Lung (tissue), 12 donors: ENCODE data around the gene GNB5. TPM values are rescaled to one million over a fixed set of nuclear protein-coding genes. Genes with fewer than 3 reads are reported as not detected.

ENCODE experiments used
- ATAC-seq: fragments of 200-7000 bp; cut with Tn5 transposase; one replicate; pipeline ENCODE4 v1.9.1; 2020; ENCODE audit warnings: moderate number of reproducible peaks; ENCODE audit not compliant: insufficient read depth, low FRiP score
- DNase-seq, 3 donors: peaks; one replicate each; pipeline ENCODE4 v3.0.0-alpha.2; 2013 to 2017
- H3K27ac ChIP-seq, 2 donors: one replicate each; pipeline ENCODE4 v1.5.1; 2013; ENCODE audit warnings: mild to moderate bottlenecking in 2 of 2, moderate library complexity in 2 of 2, control low read depth in 1 of 2, inconsistent platforms in 1 of 2, low read depth in 1 of 2, low read length in 1 of 2
- H3K27me3 ChIP-seq, 3 donors: one replicate each; pipeline ENCODE4 v1.5.1; 2013; ENCODE audit warnings: low read length in 2 of 3; ENCODE audit not compliant: control insufficient read depth in 3 of 3, insufficient read depth in 3 of 3
- H3K36me3 ChIP-seq, 4 donors: one replicate each; pipeline ENCODE4 v1.5.1; 2013; ENCODE audit warnings: low read length in 4 of 4, mild to moderate bottlenecking in 1 of 4, moderate library complexity in 1 of 4; ENCODE audit not compliant: control insufficient read depth in 4 of 4, insufficient read depth in 4 of 4
- H3K4me1 ChIP-seq, 5 donors: one replicate each; pipeline ENCODE4 v1.5.1; 2013; ENCODE audit warnings: low read length in 5 of 5, mild to moderate bottlenecking in 2 of 5, moderate library complexity in 1 of 5; ENCODE audit not compliant: control insufficient read depth in 5 of 5, insufficient read depth in 5 of 5
- H3K4me3 ChIP-seq: one replicate; pipeline ENCODE4 v1.5.1; 2013; ENCODE audit warnings: mild to moderate bottlenecking, control low read depth, moderate library complexity
- H3K9ac ChIP-seq, 2 donors: one replicate each; pipeline ENCODE4 v1.5.1; 2013; ENCODE audit warnings: low read length in 2 of 2, control low read depth in 1 of 2; ENCODE audit not compliant: insufficient read depth in 1 of 2
- H3K9me3 ChIP-seq, 4 donors: one replicate each; pipeline ENCODE4 v1.5.1; 2013; ENCODE audit warnings: low read length in 3 of 4, mild to moderate bottlenecking in 1 of 4, moderate library complexity in 1 of 4; ENCODE audit not compliant: control insufficient read depth in 4 of 4, insufficient read depth in 3 of 4
- CTCF ChIP-seq: IDR thresholded peaks from 2 replicates; pipeline ENCODE4 v1.5.1; 2012; ENCODE audit warnings: mild to moderate bottlenecking; ENCODE audit errors: control extremely low read depth, extremely low read depth
- WGBS, 2 donors: extraction: QIAGEN DNeasy Blood & Tissue Kit; methylation state at CpG; one replicate each; pipeline ENCODE4 v1.1.7; 2013; 5-methylcytosine and 5-hydroxymethylcytosine counted together
- polyA plus RNA-seq, 2 donors: library from polyadenylated mRNA; stranded (reverse); fragments of 200-250 nt; gene quantifications; one replicate each; pipeline ENCODE4 v1.2.1, GENCODE V29; 2013
- total RNA-seq, 2 donors: library from RNA; depleted of rRNA in 1 of 2; stranded (reverse); fragments of >200 nt in 1 of 2; gene quantifications; one replicate each; pipeline ENCODE4 v1.2.1, GENCODE V29; 2014 to 2021
- donor health status: control.
- donor health status: control.
- donor health status: Bipolar disorder and iron deficiency.
- donor health status: healthy.
- donor health status: DM: yes; HTN: yes; CAD: no.

Gene GNB5
- total and polyA plus RNA-seq, 4 donors = 8.0 to 21.5 (median 11.2) TPM

- ATAC-seq (no peak), DNase-seq (no peak)
- Histone ChIP-seq H3K9ac (no peak overlapping the region), H3K36me3 (no peaks in the 10 kb centered on the region), H3K4me1 (no peaks in the 10 kb centered on the region), H3K27ac (no peak overlapping the region), H3K27me3 (no peaks in the 10 kb centered on the region), H3K9me3 (no peaks in the 10 kb centered on the region), H3K4me3 (no peak overlapping the region)
- no peak for TF ChIP-seq CTCF
- 73 to 90% methylated on average over 5 of the region's 5 CpGs for WGBS, 2 donors
Observed at GRCh38 chr15:52080031-52080430, 111.2 kb downstream of the GNB5 start.

- no peaks in the 10 kb centered on the region for H3K27me3 ChIP-seq
- DNase-seq = peak; percentile 63 to 72 (median 65)
- peak; percentile 63 for TF ChIP-seq CTCF
- no peak overlapping the region for H3K9ac ChIP-seq
- WGBS, 2 donors = 45 to 49% methylated on average over 13 of the region's 13 CpGs
- no peak for ATAC-seq
- no peak overlapping the region for H3K27ac ChIP-seq
- H3K4me3 ChIP-seq = no peak overlapping the region
- H3K9me3 ChIP-seq = no peaks in the 10 kb centered on the region
- no peaks in the 10 kb centered on the region for H3K4me1 ChIP-seq
- H3K36me3 ChIP-seq = no peaks in the 10 kb centered on the region
Observed at GRCh38 chr15:52078876-52079700, 112.1 kb downstream of the GNB5 start.

- H3K27ac ChIP-seq = no peak overlapping the region
- H3K27me3 ChIP-seq = no peaks in the 10 kb centered on the region
- H3K9me3 ChIP-seq = no peaks in the 10 kb centered on the region
- H3K9ac ChIP-seq = no peak overlapping the region
- 79 to 85% methylated on average over 10 of the region's 10 CpGs for whole genome bisulfite sequencing, 2 donors
- DNase-seq = no peak
- no peak for TF ChIP-seq CTCF
- no peak for ATAC-seq
- H3K4me3 ChIP-seq = no peak overlapping the region
- H3K4me1 ChIP-seq = no peaks in the 10 kb centered on the region
- H3K36me3 ChIP-seq = no peaks in the 10 kb centered on the region
Observed at GRCh38 chr15:52078197-52078875, 112.9 kb downstream of the GNB5 start.
